ENCODE measurements around the gene GRIK4. TPM values are rescaled to one million over a fixed set of nuclear protein-coding genes. Genes with fewer than 3 reads are reported as not detected.

Gene GRIK4
- total and polyA plus RNA-seq, 8 donors: 0.06 to 0.31 TPM; not detected in 6

- H3K27ac ChIP-seq: no peak overlapping the region
- no peak for DNase-seq
These were observed 28.3 kb downstream of the GRIK4 start for GRCh38 chr11:120539667-120540369.

DNA sequence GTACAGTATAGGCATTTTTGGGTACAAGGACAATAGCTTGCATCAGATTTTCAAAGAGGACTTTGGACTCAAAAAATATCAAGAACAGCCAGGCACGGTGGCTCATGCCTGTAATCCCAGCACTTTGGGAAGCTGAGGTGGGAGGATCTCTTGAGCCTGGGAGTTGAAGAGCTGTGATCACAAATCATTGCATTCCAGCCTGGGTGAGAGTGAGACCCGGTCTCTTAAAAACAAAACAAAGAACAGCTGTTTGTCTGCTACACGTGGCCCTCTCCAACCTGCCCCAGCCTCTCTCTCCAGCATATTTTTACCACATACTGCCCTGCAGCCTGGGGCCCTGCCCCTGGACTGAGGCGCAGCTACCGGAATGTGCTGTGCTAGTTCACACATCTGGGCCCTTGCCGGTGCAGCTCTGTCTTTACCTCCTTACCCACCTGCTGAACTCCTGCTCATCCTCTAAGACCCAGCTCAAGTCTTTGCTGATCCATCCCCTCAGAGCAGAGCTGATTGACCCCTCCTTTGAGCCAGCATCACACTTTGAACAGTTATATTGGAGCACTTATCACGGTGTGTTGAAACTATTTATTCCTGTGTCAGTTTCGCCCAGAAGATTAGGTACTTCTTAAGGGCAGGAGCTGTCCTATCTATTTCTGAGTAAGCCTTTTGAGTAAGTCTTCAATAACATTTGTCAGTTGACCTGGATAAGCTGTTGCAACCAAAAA lies 29.4 kb downstream of the GRIK4 start:
- intact Hi-C loops (cut with DNase I; ENCODE audit: low total_unique reads): no loop called here
- H3K9me3 ChIP-seq: peaks cover 0 to 10% (median 8%) of the 10 kb centered on the region in 4 donors
- no peak overlapping the region for H3K4me3 ChIP-seq
- H3K4me1 ChIP-seq: peaks cover 0 to 2% (median 0%) of the 10 kb centered on the region in 4 donors
- no peaks in the 10 kb centered on the region for H3K36me3 ChIP-seq
- H3K27me3 ChIP-seq: no peaks in the 10 kb centered on the region
- WGBS, 5 donors: 50 to 55% (median 53%) methylated on average over 8 of the region's 8 CpGs
- no peak for DNase-seq
- TF ChIP-seq, protein P1, sequence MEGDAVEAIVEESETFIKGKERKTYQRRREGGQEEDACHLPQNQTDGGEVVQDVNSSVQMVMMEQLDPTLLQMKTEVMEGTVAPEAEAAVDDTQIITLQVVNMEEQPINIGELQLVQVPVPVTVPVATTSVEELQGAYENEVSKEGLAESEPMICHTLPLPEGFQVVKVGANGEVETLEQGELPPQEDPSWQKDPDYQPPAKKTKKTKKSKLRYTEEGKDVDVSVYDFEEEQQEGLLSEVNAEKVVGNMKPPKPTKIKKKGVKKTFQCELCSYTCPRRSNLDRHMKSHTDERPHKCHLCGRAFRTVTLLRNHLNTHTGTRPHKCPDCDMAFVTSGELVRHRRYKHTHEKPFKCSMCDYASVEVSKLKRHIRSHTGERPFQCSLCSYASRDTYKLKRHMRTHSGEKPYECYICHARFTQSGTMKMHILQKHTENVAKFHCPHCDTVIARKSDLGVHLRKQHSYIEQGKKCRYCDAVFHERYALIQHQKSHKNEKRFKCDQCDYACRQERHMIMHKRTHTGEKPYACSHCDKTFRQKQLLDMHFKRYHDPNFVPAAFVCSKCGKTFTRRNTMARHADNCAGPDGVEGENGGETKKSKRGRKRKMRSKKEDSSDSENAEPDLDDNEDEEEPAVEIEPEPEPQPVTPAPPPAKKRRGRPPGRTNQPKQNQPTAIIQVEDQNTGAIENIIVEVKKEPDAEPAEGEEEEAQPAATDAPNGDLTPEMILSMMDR (IDR thresholded peaks at IDR 0.05): no peak
- TF ChIP-seq POLR2AphosphoS5 (IDR thresholded peaks at IDR 0.05) (no peak), POLR2A (IDR thresholded peaks at IDR 0.05) (no peak), EP300 (IDR thresholded peaks at IDR 0.05) (no peak)
- H3K27ac ChIP-seq: no peak overlapping the region

More at GRCh38 chr11:120539667-120540369, 28.3 kb downstream of the GRIK4 start:
- no peaks in the 10 kb centered on the region for H3K27me3 ChIP-seq
- TF ChIP-seq POLR2A (IDR thresholded peaks at IDR 0.05) (no peak), POLR2AphosphoS5 (IDR thresholded peaks at IDR 0.05) (no peak), EP300 (IDR thresholded peaks at IDR 0.05) (no peak)
- TF ChIP-seq, protein P1 (IDR thresholded peaks at IDR 0.05): no peak
- intact Hi-C loops (cut with DNase I; ENCODE audit: low total_unique reads): no loop called here
- no peaks in the 10 kb centered on the region for H3K36me3 ChIP-seq
- peaks cover 0 to 10% (median 8%) of the 10 kb centered on the region in 4 donors for H3K9me3 ChIP-seq
- no peaks in the 10 kb centered on the region for H3K4me1 ChIP-seq
- no peak overlapping the region for H3K4me3 ChIP-seq
- WGBS, 5 donors: 77 to 86% (median 80%) methylated on average over 8 to 9 of the region's 9 CpGs

DNA sequence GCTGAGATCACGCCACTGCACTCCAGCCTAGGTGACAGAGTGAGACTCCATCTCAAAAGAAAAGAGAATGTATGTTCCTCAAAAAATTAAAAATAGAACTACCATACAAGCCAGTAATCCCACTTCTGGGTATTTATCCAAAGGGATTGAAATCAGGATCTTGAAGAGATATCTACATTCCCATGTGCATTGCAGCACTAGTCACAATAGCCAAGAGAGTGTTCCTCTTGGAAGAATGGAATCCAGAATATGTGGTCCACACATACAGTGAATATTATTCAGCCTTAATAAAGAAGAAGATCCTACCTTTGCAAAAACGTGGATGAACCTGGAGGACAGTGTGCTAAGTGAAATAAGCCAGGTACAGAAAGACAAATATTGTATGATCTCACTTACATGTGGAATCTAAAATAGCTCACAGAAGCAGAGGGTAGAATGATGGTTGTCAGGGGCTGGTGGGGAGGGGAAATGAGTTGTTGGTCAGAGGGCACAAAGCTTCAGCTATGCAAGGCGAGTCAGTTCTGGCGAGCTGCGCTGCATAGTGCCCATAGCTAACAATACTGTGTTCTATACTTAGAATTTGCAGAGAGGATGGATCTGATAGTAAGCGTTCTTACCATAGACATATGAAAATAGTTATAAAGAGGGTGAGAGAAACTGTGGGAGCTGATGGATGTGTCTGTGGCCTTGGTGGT lies 32.1 kb downstream of the GRIK4 start:
- Histone ChIP-seq H3K27ac (no peak overlapping the region), H3K36me3 (no peaks in the 10 kb centered on the region), H3K27me3 (peaks cover 0 to 6% (median 0%) of the 10 kb centered on the region in 3 donors), H3K4me1 (peaks cover 9 to 29% (median 19%) of the 10 kb centered on the region in 4 donors), H3K9me3 (peaks cover 0 to 10% (median 8%) of the 10 kb centered on the region in 4 donors), H3K4me3 (no peak overlapping the region)
- no peak for DNase-seq
- intact Hi-C loops (cut with DNase I; ENCODE audit: low total_unique reads): no loop called here
- TF ChIP-seq POLR2A (IDR thresholded peaks at IDR 0.05): no peak
- no peak for TF ChIP-seq EP300 (IDR thresholded peaks at IDR 0.05)
- 75 to 92% (median 79%) methylated on average over 6 of the region's 6 CpGs for WGBS, 5 donors

DNA sequence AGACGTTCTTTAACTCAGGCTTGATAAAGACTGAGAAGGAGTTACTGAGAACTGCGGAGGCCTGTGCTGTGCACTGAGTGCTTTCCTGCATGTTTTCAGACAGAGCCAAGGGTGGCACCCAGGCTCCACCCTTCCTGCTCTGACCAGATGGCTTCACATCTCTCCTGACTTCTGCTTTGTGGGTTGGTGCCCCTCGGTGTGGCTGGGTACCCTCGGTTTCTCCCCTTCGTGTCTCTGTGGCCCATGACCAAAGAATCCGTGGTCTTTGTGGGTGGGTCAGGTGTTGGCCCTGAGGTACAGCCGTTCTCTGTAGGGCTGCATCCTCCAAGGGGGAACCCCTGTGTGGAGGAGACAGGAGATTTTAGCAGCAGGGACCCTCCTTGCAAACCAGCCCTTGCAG lies 34.3 kb downstream of the GRIK4 start:
- H3K27me3 ChIP-seq: peaks cover 0 to 23% (median 3%) of the 10 kb centered on the region in 3 donors
- H3K4me1 ChIP-seq: peaks cover 9 to 30% (median 19%) of the 10 kb centered on the region in 4 donors
- peaks cover 0 to 10% (median 8%) of the 10 kb centered on the region in 4 donors for H3K9me3 ChIP-seq
- H3K27ac ChIP-seq: no peak overlapping the region
- no peak for DNase-seq
- no peak overlapping the region for H3K4me3 ChIP-seq
- intact Hi-C loops (cut with DNase I; ENCODE audit: low total_unique reads): no loop called here
- WGBS, 5 donors: 47 to 71% (median 67%) methylated on average over 7 of the region's 7 CpGs
- H3K36me3 ChIP-seq: no peaks in the 10 kb centered on the region
- TF ChIP-seq POLR2A (IDR thresholded peaks at IDR 0.05): no peak
- TF ChIP-seq POLR2AphosphoS5 (IDR thresholded peaks at IDR 0.05): no peak
- no peak for TF ChIP-seq EP300 (IDR thresholded peaks at IDR 0.05)
- TF ChIP-seq, protein P1 (IDR thresholded peaks at IDR 0.05): no peak
